ENCODE measurements around the gene AFG3L2. TPM values are rescaled to one million over a fixed set of nuclear protein-coding genes. Genes with fewer than 3 reads are reported as not detected.

The AFG3L2 gene
- total and polyA plus RNA-seq, 10 donors: 16.0 to 42.4 (median 33.9) TPM

DNA sequence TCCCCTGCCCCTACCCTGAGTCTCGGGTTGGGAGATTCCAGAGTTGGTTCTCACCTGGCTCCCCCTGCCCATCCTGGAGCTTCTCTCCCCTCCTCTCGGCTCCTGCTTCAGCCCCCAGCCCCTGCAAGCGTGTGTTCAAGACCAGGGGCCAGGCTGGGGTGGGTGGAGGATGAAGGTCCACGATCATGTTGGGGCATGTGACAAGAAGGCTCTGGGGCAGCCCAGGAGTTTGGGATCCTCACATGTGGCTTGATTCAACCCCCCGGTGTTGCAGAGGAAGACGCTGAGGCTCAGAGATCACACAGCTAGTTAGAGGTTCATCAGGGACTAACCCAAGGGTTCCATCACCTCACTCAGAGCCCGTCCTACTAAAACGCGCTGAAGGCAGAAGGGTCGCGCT is 83.2 kb downstream of the AFG3L2 start:
- TF ChIP-seq POLR2AphosphoS5 (IDR thresholded peaks at IDR 0.05) (no peak), POLR2A (IDR thresholded peaks at IDR 0.05) (no peak), CTCF (IDR thresholded peaks at IDR 0.05 in 8 of 11, conservative IDR thresholded peaks at IDR 0.05 in 3 of 11) (no peak)
- no peaks in the 10 kb centered on the region for H3K36me3 ChIP-seq
- peak; percentile 42 for DNase-seq
- H3K9me3 ChIP-seq: peaks cover 0 to 7% (median 0%) of the 10 kb centered on the region in 8 donors
- intact Hi-C loops (cut with DNase I; ENCODE audit: low total_unique reads): no loop called here
- peaks cover 0 to 3% (median 1%) of the 10 kb centered on the region in 6 donors for H3K4me1 ChIP-seq
- WGBS, 5 donors: 73 to 85% (median 78%) methylated on average over 11 of the region's 11 CpGs
- H3K27ac ChIP-seq: no peak overlapping the region
- no peak overlapping the region for H3K4me3 ChIP-seq
- peaks cover 0 to 17% (median 6%) of the 10 kb centered on the region in 7 donors for H3K27me3 ChIP-seq (replicated peaks in 1 of 7)

DNA sequence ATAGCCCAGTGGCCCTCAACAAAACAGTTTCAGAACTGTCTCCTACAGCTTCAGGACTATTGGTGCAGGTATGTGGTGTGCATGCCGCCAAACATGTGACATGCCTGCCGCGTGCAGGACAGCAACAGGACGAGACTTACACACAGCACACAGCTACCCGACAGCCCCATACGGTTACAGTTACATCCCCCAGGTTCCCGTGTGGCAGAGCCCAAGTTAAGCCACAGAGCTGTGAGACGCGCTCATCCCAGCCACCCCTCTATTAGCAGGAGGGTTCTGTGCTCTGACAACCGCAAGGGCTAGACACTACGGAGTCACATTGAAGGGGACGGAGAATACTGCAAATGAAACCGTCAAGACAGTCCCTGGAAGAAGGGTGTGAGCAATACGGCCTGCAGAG is 85.3 kb downstream of the AFG3L2 start:
- H3K4me3 ChIP-seq: no peak overlapping the region
- no peaks in the 10 kb centered on the region for H3K9me3 ChIP-seq
- H3K36me3 ChIP-seq: no peaks in the 10 kb centered on the region
- peaks cover 6 to 22% (median 17%) of the 10 kb centered on the region in 6 donors for H3K4me1 ChIP-seq
- H3K27ac ChIP-seq: no peak overlapping the region
- peak; percentile 51 for DNase-seq
- TF ChIP-seq CTCF (IDR thresholded peaks at IDR 0.05 in 8 of 11, conservative IDR thresholded peaks at IDR 0.05 in 3 of 11) (no peak), POLR2AphosphoS5 (IDR thresholded peaks at IDR 0.05) (no peak), POLR2A (IDR thresholded peaks at IDR 0.05) (no peak)
- intact Hi-C loops (cut with DNase I; ENCODE audit: low total_unique reads): no loop called here
- H3K27me3 ChIP-seq (replicated peaks in 1 of 7): peaks cover 0 to 39% (median 20%) of the 10 kb centered on the region in 7 donors
- WGBS, 5 donors: 86 to 95% (median 89%) methylated on average over 14 of the region's 14 CpGs

- DNase-seq: peak; percentile 32
- Histone ChIP-seq H3K4me1 (peaks cover 6 to 22% (median 17%) of the 10 kb centered on the region in 6 donors), H3K36me3 (no peaks in the 10 kb centered on the region), H3K27me3 (replicated peaks in 1 of 7) (peaks cover 0 to 44% (median 20%) of the 10 kb centered on the region in 7 donors), H3K9me3 (no peaks in the 10 kb centered on the region), H3K27ac (no peak overlapping the region), H3K4me3 (no peak overlapping the region)
- intact Hi-C loops (cut with DNase I; ENCODE audit: low total_unique reads): no loop called here
- WGBS, 5 donors: 74 to 79% (median 75%) methylated on average over 6 of the region's 6 CpGs
- TF ChIP-seq CTCF (IDR thresholded peaks at IDR 0.05 in 8 of 11, conservative IDR thresholded peaks at IDR 0.05 in 3 of 11) (no peak), POLR2AphosphoS5 (IDR thresholded peaks at IDR 0.05) (no peak), POLR2A (IDR thresholded peaks at IDR 0.05) (no peak)
These were observed 85.9 kb downstream of the AFG3L2 start for GRCh38 chr18:12291161-12291560.

GRCh38 chr18:12290086-12290485 is 86.9 kb downstream of the AFG3L2 start:
- peaks cover 0 to 53% (median 20%) of the 10 kb centered on the region in 7 donors for H3K27me3 ChIP-seq (replicated peaks in 1 of 7)
- WGBS, 5 donors: 61 to 83% (median 75%) methylated on average over 2 of the region's 2 CpGs
- no peak overlapping the region for H3K27ac ChIP-seq
- H3K36me3 ChIP-seq: no peaks in the 10 kb centered on the region
- intact Hi-C loops (cut with DNase I; ENCODE audit: low total_unique reads): no loop called here
- no peaks in the 10 kb centered on the region for H3K9me3 ChIP-seq
- no peak overlapping the region for H3K4me3 ChIP-seq
- peak; percentile 43 for DNase-seq
- TF ChIP-seq POLR2A (IDR thresholded peaks at IDR 0.05) (no peak), POLR2AphosphoS5 (IDR thresholded peaks at IDR 0.05) (no peak), CTCF (IDR thresholded peaks at IDR 0.05 in 8 of 11, conservative IDR thresholded peaks at IDR 0.05 in 3 of 11) (no peak)
- peaks cover 6 to 22% (median 17%) of the 10 kb centered on the region in 6 donors for H3K4me1 ChIP-seq

Measured in spleen (tissue), 11 donors.